GM21786 (cell line): Measurements from ENCODE around the gene DMD.
A peak's percentile ranks its signal among the peaks of the same experiment; 100 is the strongest.

Experiments used
- ATAC-seq: cut with Tn5 transposase; IDR thresholded peaks from one replicate; pipeline ENCODE4 v1.9.1; 2021; ENCODE audit not compliant: unreplicated experiment

DMD gene

GRCh38 chrX:32289356-32289755, 922.0 kb downstream of the DMD start:
- no peak for ATAC-seq

- no peak for ATAC-seq
These were observed 929.5 kb downstream of the DMD start for GRCh38 chrX:32281853-32282252.

- ATAC-seq = no peak
These were observed 930.4 kb downstream of the DMD start for GRCh38 chrX:32280921-32281320.

- ATAC-seq = no peak
These were observed 930.9 kb downstream of the DMD start for GRCh38 chrX:32280489-32280888.

- ATAC-seq = no peak
These were observed 935.2 kb downstream of the DMD start for GRCh38 chrX:32276153-32276552.

GRCh38 chrX:32269866-32270265, 941.5 kb downstream of the DMD start:
- ATAC-seq = no peak

- no peak for ATAC-seq
These were observed 943.1 kb downstream of the DMD start for GRCh38 chrX:32268207-32268606.

GRCh38 chrX:32267796-32268195, 943.6 kb downstream of the DMD start:
- ATAC-seq = no peak

GRCh38 chrX:32246675-32247074, 964.7 kb downstream of the DMD start:
- peak; percentile 77 for ATAC-seq

GRCh38 chrX:32195611-32196010, 1015.7 kb downstream of the DMD start:
- ATAC-seq = no peak

GRCh38 chrX:32191316-32191715, 1020.0 kb downstream of the DMD start:
- ATAC-seq = no peak

GRCh38 chrX:32185160-32185559, 1026.2 kb downstream of the DMD start:
- no peak for ATAC-seq

- ATAC-seq = no peak
These were observed 1028.3 kb downstream of the DMD start for GRCh38 chrX:32183066-32183465.

GRCh38 chrX:32176510-32176909, 1034.8 kb downstream of the DMD start:
- no peak for ATAC-seq

- no peak for ATAC-seq
These were observed 1040.9 kb downstream of the DMD start for GRCh38 chrX:32170481-32170880.

GRCh38 chrX:32155044-32155638, 1056.2 kb downstream of the DMD start:
- ATAC-seq = no peak

- ATAC-seq = no peak
These were observed 1057.8 kb downstream of the DMD start for GRCh38 chrX:32153585-32153984.

GRCh38 chrX:32150141-32150540, 1061.2 kb downstream of the DMD start:
- no peak for ATAC-seq

GRCh38 chrX:32141841-32142240, 1069.5 kb downstream of the DMD start:
- no peak for ATAC-seq

GRCh38 chrX:32139476-32139875, 1071.9 kb downstream of the DMD start:
- ATAC-seq = no peak

- no peak for ATAC-seq
These were observed 1073.8 kb downstream of the DMD start for GRCh38 chrX:32137525-32137924.

GRCh38 chrX:32126997-32127396, 1084.4 kb downstream of the DMD start:
- no peak for ATAC-seq

GRCh38 chrX:32118832-32119231, 1092.5 kb downstream of the DMD start:
- ATAC-seq = no peak

GRCh38 chrX:32116047-32116446, 1095.3 kb downstream of the DMD start:
- ATAC-seq = no peak
